SU-DHL-6 (cell line): Measurements from ENCODE around the gene TPRA1.

ENCODE experiments used
- EZH2phosphoT487 ChIP-seq: fragments of 200-600 bp; sonication (generic), shearing (Covaris generic); conservative IDR thresholded peaks from 2 replicates; pipeline ENCODE4 v1.6.1; 2018; ENCODE audit warnings: mild to moderate bottlenecking, antibody characterized with exemption, low read length, moderate library complexity, mixed read lengths
- TF ChIP-seq, protein P1 (sequence below): fragments of 200-600 bp; sonication (generic); IDR thresholded peaks from one replicate; pipeline ENCODE4 v1.5.1; 2017; ENCODE audit warnings: antibody characterized with exemption, mild to moderate bottlenecking, low read length, moderate library complexity; ENCODE audit not compliant: insufficient read depth, poor library complexity, severe bottlenecking

DNA sequence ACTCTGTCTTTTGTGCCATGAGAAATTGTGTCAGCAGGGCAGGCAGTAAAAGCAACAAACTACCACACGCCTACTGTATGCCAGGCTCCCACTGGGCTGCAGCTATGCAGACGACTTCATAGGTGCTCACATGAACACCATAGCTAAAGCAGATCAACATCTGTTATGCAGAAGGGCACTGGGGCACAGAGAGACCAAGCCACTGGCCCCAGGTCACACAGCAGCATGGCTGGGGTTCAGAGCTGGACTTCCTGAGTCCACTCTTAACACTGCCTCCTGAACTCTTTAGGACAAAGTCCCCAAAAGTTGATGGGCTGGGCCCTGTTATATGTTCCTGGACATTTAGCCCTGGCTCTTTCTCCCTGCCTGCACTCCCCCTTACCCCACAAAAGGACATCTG lies 12.4 kb downstream of the TPRA1 start:
- TF ChIP-seq, protein P1, sequence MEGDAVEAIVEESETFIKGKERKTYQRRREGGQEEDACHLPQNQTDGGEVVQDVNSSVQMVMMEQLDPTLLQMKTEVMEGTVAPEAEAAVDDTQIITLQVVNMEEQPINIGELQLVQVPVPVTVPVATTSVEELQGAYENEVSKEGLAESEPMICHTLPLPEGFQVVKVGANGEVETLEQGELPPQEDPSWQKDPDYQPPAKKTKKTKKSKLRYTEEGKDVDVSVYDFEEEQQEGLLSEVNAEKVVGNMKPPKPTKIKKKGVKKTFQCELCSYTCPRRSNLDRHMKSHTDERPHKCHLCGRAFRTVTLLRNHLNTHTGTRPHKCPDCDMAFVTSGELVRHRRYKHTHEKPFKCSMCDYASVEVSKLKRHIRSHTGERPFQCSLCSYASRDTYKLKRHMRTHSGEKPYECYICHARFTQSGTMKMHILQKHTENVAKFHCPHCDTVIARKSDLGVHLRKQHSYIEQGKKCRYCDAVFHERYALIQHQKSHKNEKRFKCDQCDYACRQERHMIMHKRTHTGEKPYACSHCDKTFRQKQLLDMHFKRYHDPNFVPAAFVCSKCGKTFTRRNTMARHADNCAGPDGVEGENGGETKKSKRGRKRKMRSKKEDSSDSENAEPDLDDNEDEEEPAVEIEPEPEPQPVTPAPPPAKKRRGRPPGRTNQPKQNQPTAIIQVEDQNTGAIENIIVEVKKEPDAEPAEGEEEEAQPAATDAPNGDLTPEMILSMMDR, result no peak
- TF ChIP-seq EZH2phosphoT487, result no peak
